Measurements from ENCODE around the gene DIP2B.
"Not testable (repeated sequence)": the region's sequence is repeated elsewhere in the genome, so short reads cannot be mapped to it uniquely, and the experiment has no call there.

Gene DIP2B

DNA sequence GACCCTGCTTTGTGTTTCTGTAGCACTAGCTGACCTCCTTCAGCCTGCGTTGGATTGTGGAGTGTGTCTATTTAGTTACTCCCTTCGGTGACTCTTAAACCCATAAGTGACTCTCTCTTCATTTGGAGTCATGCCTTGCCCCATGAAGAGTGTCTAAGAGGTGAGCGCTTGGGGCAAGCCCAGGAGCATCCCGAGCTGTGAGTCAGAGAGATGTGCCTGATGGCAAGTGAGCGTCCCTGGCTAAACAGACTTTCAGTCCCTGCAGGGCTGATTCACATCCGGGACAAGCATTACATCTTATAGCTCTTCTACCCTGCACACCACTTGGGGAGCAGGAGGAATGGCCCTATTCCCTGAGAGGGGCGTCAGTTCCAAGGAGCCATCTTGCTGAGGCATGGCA lies 234.8 kb downstream of the DIP2B start:
- DNase-seq, result no peak

DNA sequence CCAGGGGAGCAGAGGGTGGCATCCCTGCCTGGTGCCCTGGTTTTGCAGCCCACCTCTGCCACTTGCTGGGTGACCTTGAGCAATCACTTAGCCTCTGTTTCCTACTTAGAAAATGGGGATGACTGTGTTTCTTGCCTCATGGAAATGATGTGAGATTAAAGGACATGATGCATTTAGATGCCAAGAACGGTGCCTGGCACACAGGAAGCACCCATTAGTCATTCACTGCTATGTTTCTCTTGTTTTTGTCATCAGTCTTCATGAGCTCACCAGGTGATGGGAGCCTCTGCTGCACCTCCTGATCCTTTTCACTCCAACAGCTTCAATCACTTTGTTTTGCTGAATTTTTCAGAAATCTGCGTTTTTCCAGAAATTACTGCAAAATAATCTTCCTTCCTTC lies 235.5 kb downstream of the DIP2B start:
- no peak for DNase-seq

DNA sequence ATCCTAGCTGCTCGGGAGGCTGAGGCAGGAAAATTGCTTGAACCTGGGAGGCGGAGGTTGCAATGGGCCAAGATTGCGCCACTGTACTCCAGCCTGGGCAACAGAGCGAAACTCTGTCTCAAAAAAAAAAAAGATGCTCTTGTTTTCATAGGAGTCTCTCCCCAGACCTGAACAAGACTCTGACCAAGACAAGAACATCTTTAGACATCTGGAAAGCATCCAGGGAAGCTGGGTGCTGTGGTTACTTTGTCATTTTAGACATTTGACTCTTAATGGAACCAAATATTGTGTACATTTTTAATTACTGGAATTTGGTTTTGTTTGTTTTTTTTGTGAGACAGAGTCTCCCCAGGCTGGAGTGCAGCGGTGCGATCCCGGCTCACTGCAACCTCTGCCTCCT lies 238.0 kb downstream of the DIP2B start:
- no peak for DNase-seq

DNA sequence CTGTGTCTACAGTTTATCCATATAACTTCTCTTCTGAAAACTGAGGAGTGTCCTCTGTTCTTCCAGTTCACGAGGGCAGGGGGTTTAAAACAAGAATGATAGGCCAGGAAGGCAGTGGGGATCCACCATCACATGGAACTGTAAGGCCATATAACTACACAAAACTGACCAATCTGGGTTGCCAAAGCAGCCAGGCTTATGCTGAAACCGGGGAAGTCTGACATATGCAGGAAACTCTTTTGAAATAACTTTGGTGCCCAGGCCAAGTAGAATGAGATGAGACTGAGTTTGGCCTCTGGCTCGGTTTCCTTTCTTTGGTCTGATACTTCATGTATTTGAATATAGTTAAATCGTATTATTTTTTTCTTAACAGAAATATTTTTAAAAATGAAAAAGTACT lies 241.1 kb downstream of the DIP2B start:
- peak in 1 of 2 donors; percentile 17 for DNase-seq

DNA sequence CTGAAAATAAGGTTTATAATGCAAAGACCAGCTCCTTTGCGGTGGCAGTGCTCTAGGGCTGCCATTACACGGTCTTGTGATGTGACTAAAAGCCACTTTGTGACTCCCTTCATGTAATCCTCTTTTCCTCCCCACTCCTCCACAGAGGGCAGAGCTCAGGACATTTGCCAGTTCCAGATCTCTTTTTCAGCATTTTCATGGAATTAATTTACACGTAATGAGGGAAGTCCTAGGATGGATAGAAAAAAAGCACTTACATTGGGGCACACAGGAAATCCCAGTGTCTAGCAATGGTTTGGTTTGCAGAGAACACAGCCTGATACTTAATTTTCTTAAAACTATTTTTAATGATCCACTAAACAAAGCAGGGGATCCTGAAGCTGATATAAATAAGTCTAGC lies 241.6 kb downstream of the DIP2B start:
- no peak for DNase-seq

DNA sequence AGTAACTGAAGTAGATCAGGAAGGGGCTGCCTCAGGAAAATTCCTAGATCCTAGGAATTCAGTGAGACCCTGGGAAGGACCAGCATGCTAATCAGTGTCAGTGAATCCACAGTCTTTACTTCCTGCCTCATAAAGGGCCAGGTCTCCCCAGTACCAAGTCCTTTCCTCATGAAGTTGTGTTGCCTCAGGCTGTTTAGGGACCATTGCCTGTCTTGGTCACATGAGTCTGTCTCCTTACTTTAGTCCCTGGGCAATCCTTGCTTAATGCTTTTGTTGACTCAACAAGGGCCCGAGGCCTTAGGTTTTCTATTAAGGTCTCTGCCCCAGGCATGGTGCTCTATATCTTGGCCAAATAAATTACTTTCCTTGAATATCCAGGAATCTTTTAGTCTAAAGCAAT lies 243.0 kb downstream of the DIP2B start:
- DNase-seq, result no peak

DNA sequence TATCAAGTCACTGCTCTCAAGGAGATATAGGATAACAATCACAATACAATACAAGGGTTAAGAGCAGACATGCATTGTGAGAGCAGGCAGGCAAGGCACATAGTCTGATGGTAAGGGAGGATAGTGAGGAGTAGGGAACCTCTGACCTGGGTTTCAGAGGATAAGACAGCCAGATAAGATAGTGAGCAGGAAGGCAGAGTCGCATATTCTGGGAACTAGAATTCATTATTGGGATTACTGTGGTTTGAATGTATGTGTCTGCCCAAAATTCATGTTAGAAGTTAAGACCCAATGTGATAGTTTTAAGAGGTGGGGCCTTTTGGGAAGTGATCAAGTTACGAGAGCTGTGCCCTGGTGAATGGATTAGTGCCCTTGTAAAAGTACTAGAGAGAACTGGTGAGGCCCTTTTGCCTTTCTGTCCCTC lies 244.7 kb downstream of the DIP2B start:
- DNase-seq, result no peak

DNA sequence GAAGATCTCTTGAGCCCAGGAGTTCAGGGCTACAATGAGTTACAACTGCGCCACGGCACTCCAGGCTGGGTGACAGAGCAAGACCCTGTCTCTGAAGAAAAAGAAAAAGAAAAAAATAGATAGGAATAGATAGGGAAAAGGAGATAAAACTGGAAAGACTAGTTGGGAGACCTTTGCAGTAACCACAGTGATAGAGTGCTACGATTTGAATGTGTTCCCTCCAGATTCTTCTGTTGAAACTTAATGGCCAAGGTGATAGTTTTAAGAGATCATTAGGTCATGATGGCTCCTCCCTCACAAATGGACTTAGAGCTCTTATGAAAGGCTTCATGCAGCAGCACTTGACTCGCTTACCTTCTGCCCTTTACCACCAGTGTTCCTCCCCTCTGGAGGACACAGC lies 245.6 kb downstream of the DIP2B start:
- DNase-seq, result no peak

DNA sequence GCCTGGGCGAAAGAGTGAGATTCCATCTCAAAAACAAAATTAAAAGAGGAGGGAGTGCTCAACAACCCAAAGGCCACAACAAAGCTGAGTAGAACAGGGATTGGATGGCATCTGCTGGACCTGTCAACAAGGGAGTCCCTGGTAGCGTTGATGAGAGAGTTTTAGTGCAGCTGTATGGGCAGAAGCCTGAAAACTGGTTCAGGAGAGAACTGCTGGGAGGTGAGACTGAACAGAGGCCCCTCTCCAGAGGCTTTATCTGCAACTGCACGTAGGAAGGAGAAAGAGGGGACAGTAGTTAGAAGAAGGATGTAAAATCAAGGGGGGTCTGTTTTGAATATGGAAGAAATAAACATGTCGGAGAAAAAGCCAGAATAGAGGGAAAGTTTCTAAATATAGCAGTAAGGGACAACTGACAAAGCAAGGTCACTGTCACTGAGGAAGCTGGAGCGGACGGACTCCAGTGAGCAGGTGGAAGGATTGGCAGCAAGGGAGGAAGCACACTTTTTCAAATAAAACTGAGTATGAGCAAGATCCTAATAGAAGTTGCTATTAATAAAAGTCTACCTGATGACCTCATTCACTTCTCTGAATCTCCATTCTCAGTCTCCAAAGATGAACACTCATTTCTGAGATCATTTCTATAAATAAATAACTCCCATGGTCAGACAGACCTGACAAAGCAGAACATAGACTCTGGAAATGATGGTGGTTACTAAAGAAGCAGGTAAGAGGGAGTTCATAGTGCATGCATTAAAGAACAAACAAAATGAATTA lies 247.3 kb downstream of the DIP2B start:
- DNase-seq, result no peak

DNA sequence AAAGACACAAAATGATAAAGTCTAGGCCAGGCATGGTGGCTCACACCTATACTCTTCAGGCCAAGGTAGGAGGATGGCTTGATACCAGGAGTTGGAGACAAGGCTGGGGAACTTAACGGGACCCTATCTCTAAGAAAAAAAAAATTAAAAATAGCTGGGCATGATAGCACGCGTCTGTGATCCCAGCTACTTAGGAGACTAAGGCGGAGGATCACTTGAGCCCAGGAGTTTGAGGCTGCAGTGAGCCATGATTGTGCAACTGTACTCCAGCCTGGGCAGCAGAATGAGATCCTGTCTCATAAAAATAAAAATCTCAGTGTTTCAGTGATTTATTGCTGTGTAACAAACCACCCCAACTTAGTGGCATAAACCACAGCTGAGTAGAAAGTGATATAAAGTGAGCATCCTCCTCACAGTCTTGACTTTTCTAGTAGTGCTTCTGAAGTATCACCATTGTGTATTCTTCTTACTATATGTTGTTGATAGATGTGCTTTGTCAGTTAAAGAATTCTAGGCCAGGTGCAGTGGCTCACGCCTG lies 248.5 kb downstream of the DIP2B start:
- DNase-seq, result no peak

DNA sequence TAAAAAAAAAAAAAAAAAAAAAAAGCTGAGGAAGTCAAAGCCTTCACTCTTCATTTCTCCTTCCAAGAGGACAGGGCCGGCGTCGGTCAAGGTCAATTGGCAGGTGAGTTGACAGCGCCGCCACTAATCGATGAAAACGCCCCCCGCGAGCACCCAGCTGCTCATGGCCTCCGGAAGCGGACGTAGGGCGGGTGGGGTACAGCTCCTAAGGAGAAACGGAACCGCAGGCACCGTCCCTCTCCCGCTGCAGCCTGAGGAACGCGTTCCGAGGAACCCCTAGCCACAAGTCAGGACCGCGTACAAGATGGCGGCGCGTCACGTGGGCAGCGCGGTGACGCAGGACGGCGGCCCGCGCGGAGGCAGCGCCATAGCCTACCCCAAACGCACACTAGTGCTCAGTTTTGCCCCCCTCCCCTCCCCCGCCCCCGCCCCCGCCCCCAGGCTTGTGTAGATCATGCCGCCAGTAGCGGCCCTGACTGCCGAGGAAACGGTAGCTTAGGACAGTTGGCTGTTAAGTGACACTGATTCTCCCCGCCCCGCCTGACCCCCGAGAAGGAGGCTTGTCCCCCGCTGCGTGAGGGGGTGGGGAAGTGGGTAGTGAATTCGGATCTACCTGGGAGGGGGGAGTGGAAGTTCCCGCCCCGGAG lies 259.0 kb downstream of the DIP2B start, which contains the start of gene ATF1:
Gene ATF1, plus strand, starts transcription at position 463 of the 647 bp plus-strand sequence. CDS start 16,045 bp downstream, outside the sequence.
- peak; percentile 90 to 93 for DNase-seq

DNA sequence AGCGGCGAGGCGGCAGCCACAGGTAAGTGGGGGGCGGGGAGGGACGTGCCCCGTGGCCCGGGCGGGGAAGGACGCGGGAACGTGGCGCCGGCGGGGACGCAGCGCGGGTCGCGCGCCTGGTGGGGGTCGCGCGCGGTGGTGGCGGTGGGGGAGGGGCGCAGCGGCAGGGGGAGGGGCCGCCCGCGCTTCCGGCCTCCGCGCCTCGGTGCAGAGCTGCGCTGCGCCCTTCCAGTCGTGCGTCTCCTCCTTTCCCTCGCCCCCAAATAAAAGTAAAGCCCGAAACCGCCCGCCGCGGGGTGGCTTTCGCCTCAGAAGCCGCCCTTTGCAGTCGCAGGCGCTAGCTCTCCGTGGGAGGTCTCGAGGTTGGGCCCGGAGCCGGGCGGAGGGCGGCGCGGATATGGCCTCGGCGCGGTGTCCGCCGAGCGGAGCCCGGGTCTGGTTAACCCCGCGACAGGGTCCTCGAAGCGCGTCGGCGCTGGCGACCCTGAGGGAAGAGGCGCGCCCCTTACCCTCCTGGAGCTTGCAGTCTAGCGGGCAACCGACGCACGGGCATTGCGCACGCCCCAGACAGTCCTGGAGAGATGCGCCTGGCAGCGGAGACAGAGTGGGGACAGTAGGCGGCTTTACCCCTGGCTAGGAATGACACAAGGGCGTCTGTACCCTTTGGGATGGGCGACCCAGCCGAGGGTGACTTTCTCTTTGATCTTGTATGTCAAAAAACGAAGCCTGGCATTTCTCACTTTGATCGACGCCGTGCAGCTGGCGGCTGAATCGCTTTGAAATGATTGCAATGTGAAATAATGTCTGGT lies 259.7 kb downstream of the DIP2B start:
- peak in 1 of 2 donors; percentile 84 for DNase-seq

DNA sequence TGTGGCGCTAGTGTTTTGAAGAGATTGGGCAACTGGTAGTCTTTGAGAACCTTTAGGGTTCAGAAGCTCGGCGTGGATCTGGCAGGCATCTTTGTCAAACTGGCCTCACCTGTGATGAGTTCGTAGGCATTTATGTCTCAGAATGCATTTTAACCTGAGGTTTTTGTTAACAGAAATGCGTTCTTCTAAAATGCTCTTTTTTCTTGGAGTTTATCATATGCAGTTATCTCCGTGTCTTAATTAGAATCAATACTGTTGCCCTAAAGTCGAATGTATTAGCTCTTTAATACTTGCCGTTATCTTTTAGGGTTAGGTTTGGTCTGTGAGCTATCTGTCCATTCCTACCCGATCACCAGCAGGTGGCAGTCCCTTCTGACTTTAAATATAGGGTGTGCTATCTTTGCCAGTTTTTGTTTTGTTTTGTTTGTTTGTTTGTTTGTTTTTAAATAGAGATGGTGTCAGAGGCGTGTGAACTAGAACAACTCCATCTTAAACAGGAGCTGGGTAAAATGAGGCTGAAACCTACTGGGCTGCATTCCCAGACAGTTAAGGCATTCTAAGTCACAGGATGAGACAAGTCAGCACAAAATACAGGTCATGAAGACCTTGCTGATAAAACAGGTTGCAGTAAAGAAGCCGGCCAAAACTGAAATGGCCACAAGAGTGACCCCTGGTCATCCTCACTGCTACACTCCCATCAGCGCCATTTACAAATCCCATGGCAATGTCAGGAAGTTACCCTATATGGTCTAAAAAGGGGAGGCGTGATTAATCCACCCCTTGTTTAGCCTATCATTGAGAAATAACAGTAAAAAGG lies 260.5 kb downstream of the DIP2B start:
- peak; percentile 59 to 70 for DNase-seq

DNA sequence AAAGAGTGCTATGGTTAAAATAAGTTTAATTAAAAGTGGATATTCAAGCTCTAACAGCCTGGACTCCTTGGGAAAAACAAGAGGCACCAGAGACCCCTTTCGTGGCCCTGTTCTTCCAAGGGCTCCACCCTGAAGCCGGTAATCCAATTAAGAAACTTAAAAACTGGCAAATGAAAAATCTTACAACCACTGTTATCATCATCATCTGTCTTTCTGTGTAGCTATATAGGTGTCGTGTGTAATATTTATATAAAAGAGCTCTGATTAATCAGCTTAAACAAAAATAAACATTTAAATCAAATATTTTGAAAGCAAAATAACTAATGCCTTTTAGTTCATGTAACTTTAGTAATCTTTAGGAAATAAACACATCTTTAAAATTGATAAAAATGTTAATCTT lies 263.6 kb downstream of the DIP2B start:
- DNase-seq, result no peak

DNA sequence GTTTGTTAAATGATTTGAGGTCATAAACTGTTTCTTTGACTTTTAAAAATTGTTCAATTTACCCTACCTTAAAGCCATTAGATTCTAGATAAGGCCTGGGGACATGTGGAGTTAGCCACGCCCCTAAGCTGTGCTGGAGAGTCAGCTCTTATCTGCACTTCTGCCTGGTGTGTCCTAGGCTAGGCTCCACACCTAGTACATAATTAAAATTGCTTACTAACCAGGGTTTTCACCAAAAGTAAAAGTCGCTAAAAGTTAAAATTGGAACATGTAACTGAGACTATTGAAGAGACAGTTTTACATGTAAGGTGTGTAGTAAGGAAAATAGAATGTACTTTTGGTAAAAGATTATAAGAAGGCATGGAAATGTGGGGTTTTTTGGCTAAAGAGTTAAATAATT lies 264.0 kb downstream of the DIP2B start:
- not testable (repeated sequence) for DNase-seq

DNA sequence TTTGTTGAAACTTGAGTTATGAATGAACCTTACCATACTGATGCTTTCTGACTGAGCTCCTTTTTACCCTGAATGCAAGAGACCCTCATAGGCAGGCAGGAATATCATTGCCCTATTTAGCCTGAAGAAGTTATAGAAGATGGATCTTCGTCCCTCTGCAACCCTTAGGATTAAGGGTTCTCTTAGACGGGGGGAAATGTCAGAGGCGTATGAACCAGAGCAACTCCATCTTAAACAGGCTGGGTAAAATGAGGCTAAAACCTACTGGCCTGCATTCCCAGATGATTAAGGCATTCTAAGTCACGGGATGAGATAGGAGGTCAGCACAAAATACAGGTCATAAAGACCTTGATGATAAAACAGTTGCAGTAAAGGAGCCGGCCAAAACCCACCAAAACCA lies 266.6 kb downstream of the DIP2B start:
- no peak for DNase-seq

DNA sequence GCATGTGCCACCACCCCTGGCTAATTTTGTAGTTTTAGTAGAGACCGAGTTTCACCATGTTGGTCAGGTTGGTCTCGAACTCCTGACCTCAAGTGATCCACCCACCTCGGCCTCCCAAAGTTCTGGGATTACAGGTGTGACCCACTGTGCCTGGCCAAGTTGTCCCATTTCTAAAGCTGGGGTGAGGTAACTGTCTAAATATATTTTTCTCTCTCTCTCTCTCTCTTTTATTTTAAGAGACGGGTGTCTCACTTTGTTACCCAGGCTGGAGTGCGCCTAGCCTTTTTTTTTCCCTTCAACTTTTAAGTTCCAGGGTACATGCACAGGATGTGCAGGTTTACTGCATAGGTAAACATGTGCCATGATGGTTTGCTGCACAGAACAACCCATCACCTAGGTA lies 267.7 kb downstream of the DIP2B start:
- DNase-seq, result no peak

DNA sequence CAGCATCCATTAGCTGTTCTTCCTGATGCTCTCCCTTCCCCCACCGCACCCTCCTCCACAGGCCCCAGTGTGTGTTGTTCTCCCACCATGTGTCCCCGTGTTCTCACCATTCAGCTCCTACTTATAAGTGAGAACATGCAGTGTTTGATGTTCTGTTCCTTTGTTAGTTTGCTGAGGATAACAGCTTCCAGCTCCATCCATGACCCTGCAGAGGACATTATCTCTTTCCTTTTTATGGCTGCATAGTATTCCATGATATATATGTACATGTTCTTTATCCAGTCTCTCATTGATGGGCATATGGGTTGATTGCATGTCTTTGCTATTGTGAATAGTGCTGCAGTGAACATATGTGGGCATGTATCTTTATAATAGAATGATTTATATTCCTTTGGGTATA lies 268.1 kb downstream of the DIP2B start:
- no peak for DNase-seq

DNA sequence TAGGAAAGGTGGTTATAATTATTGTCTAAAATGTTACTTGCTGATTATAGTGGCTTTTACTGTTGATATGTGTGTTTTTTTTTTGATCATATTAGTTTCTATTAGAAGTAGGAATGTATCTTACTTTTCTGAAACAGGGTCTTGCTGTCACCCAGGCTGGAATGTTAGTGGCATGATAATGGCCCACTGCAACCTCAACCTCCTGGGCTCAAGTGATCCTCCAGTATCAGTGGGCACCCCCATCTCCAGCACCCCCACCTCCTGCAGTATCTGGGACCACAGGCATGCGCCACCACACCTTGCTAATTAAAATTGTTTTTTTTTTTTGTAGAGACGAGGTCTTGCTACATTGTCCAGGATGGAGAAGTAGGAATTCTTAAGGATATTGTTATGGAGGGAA lies 270.5 kb downstream of the DIP2B start:
- no peak for DNase-seq

DNA sequence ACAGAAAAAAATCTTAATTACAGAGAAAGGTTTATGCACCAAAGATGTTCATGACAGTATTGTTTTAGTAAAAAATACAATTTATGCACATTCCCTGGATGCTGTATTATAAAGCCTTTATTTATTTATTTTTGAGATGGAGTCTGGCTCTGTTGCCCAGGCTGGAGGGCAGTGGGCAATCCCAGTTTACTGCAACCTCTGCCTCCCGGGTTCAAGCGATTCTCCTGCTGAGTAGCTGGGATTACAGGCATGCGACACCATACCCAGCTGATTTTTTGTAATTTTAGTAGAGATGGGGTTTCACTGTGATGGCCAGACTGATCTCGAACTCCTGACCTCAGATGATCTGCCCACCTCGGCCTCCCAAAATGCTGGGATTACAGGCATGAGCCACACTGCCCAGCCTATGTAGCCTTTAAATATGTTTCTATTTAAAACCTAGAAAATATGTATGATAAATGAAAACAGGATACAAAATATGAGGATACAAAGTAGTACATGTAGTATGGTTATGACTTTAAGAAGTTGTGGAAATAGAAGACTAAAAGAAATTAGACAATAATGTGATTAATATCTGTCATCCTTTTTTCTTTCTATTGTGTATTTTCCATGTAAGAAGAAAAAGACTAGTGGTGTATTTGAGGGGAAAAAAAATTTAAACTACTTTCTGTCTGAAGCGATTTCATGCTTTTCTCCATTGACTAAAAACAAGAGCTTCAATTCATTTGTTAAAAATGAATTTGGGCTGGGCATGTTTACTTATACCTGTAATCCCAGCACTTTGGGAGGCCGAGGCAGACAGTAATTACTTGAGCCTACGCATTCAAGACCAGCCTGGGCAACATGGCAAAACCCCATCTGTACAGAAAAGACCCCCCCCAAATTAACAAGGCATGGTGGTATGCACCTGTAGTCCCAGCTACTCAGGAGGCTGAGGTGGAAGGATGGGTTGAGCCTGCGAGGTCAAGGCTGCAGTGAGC lies 272.3 kb downstream of the DIP2B start:
- no peak for DNase-seq

Data from CD4-positive, alpha-beta T cell treated with Interleukin-1 beta for 1 hour (primary cell).